ENCODE results near the gene PAGE5.

DNA sequence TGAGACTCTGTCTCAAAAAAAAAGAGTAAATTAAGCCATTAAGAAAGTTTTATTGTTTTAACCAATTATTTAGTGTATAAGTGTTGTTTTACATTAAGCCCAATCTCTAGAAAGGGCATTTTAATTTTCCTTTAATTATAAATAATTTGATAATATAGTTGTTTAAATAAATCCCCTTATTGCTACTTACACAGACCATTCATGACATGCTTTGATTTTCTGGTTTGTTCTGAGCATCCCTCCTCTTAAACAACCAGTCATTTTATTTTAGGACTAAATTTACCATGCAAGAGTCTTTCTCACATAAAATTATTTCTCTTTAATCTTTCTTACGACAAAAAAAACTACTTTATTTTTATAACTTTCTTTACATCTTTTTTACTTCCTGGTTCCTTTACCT is 23.5 kb upstream of the PAGE5 start:
- TF ChIP-seq, protein P1, sequence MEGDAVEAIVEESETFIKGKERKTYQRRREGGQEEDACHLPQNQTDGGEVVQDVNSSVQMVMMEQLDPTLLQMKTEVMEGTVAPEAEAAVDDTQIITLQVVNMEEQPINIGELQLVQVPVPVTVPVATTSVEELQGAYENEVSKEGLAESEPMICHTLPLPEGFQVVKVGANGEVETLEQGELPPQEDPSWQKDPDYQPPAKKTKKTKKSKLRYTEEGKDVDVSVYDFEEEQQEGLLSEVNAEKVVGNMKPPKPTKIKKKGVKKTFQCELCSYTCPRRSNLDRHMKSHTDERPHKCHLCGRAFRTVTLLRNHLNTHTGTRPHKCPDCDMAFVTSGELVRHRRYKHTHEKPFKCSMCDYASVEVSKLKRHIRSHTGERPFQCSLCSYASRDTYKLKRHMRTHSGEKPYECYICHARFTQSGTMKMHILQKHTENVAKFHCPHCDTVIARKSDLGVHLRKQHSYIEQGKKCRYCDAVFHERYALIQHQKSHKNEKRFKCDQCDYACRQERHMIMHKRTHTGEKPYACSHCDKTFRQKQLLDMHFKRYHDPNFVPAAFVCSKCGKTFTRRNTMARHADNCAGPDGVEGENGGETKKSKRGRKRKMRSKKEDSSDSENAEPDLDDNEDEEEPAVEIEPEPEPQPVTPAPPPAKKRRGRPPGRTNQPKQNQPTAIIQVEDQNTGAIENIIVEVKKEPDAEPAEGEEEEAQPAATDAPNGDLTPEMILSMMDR (IDR thresholded peaks at IDR 0.05; ENCODE audit: insufficient read depth, low read length) = no peak
- TF ChIP-seq GABPA (IDR thresholded peaks at IDR 0.05; ENCODE audit: low read depth) (no peak), POLR2AphosphoS5 (IDR thresholded peaks at IDR 0.05; ENCODE audit: low read depth) (no peak), SPI1 (IDR thresholded peaks at IDR 0.05; ENCODE audit: borderline replicate concordance, low read depth) (no peak)
- TF ChIP-seq, protein P2, sequence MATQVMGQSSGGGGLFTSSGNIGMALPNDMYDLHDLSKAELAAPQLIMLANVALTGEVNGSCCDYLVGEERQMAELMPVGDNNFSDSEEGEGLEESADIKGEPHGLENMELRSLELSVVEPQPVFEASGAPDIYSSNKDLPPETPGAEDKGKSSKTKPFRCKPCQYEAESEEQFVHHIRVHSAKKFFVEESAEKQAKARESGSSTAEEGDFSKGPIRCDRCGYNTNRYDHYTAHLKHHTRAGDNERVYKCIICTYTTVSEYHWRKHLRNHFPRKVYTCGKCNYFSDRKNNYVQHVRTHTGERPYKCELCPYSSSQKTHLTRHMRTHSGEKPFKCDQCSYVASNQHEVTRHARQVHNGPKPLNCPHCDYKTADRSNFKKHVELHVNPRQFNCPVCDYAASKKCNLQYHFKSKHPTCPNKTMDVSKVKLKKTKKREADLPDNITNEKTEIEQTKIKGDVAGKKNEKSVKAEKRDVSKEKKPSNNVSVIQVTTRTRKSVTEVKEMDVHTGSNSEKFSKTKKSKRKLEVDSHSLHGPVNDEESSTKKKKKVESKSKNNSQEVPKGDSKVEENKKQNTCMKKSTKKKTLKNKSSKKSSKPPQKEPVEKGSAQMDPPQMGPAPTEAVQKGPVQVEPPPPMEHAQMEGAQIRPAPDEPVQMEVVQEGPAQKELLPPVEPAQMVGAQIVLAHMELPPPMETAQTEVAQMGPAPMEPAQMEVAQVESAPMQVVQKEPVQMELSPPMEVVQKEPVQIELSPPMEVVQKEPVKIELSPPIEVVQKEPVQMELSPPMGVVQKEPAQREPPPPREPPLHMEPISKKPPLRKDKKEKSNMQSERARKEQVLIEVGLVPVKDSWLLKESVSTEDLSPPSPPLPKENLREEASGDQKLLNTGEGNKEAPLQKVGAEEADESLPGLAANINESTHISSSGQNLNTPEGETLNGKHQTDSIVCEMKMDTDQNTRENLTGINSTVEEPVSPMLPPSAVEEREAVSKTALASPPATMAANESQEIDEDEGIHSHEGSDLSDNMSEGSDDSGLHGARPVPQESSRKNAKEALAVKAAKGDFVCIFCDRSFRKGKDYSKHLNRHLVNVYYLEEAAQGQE (IDR thresholded peaks at IDR 0.05; ENCODE audit: insufficient replicate concordance, low read depth) = no peak

Measured in HL-60 (cell line).